Mesendoderm (in vitro differentiated cells): ENCODE measurements around the gene TBC1D1.

ENCODE experiments used
- DNase-seq: peaks from one replicate; pipeline ENCODE4 v3.0.0; 2013
- H2AK5ac ChIP-seq: 2 replicates; pipeline ENCODE4 v1.6.1; 2013; ENCODE audit warnings: low read length, inconsistent platforms
- H2BK120ac ChIP-seq: 2 replicates; pipeline ENCODE4 v1.6.1; 2013; ENCODE audit warnings: low read depth, mild to moderate bottlenecking, low read length, moderate library complexity, mixed read lengths
- H2BK15ac ChIP-seq: replicated peaks from 2 replicates; pipeline ENCODE4 v1.6.1; 2013; ENCODE audit warnings: low read depth, mild to moderate bottlenecking, moderate library complexity
- H2BK5ac ChIP-seq: 2 replicates; pipeline ENCODE4 v1.6.1; 2013; ENCODE audit warnings: low read length, inconsistent platforms
- H3K18ac ChIP-seq: 2 replicates; pipeline ENCODE4 v1.6.1; 2013; ENCODE audit warnings: mild to moderate bottlenecking, low read length, mixed read lengths
- H3K23ac ChIP-seq: one replicate; pipeline ENCODE4 v1.6.1; 2013; ENCODE audit warnings: low read length
- H3K27ac ChIP-seq: 2 replicates; pipeline ENCODE4 v1.5.1; 2013; ENCODE audit warnings: low read depth, mild to moderate bottlenecking, inconsistent platforms, low read length, moderate library complexity
- H3K27me3 ChIP-seq: 2 replicates; pipeline ENCODE4 v1.6.1; 2013; ENCODE audit warnings: low read length, control low read depth, mild to moderate bottlenecking, inconsistent platforms; ENCODE audit not compliant: insufficient read depth, poor library complexity
- H3K36me3 ChIP-seq: 2 replicates; pipeline ENCODE4 v1.6.1; 2013; ENCODE audit warnings: low read length, inconsistent platforms; ENCODE audit not compliant: control insufficient read depth, insufficient read depth
- H3K4ac ChIP-seq: one replicate; pipeline ENCODE4 v1.6.1; 2013; ENCODE audit warnings: low read depth, mild to moderate bottlenecking, low read length, moderate library complexity
- H3K4me1 ChIP-seq: 2 replicates; pipeline ENCODE4 v1.6.1; 2013; ENCODE audit warnings: low read depth, low read length, inconsistent platforms; ENCODE audit not compliant: control insufficient read depth
- H3K4me2 ChIP-seq: 2 replicates; pipeline ENCODE4 v1.6.1; 2013; ENCODE audit warnings: low read length
- H3K4me3 ChIP-seq: 2 replicates; pipeline ENCODE4 v1.5.1; 2013; ENCODE audit warnings: mild to moderate bottlenecking, low read length
- H3K56ac ChIP-seq: one replicate; pipeline ENCODE4 v1.6.1; 2013; ENCODE audit warnings: low read length
- H3K79me1 ChIP-seq: 2 replicates; pipeline ENCODE4 v1.6.1; 2013; ENCODE audit warnings: low read length, inconsistent platforms
- H3K79me2 ChIP-seq: 2 replicates; pipeline ENCODE4 v1.6.1; 2013; ENCODE audit warnings: mild to moderate bottlenecking, low read length; ENCODE audit not compliant: control insufficient read depth, insufficient read depth
- H3K9ac ChIP-seq: 2 replicates; pipeline ENCODE4 v1.6.1; 2013; ENCODE audit warnings: low read length, inconsistent platforms
- H4K5ac ChIP-seq: one replicate; pipeline ENCODE4 v1.6.1; 2013; ENCODE audit warnings: low read length
- H4K8ac ChIP-seq: one replicate; pipeline ENCODE4 v1.6.1; 2013; ENCODE audit warnings: low read depth, mild to moderate bottlenecking, control low read depth, low read length, moderate library complexity
- WGBS: extraction: QIAGEN DNeasy Blood & Tissue Kit; methylation state at CpG from one replicate; pipeline ENCODE4 v1.1.7; 2013; ENCODE audit warnings: low lambda C conversion rate, missing lambda C conversion rate; ENCODE audit not compliant: insufficient coverage; ENCODE audit errors: extremely low coverage; 5-methylcytosine and 5-hydroxymethylcytosine counted together

The TBC1D1 gene

GRCh38 chr4:37976507-37976906 lies 85.6 kb downstream of the TBC1D1 start:
- H2BK5ac ChIP-seq: no peak overlapping the region
- no peak overlapping the region for H2BK120ac ChIP-seq
- no peak for DNase-seq
- H3K79me2 ChIP-seq: peaks cover 19% of the 10 kb centered on the region
- no peak overlapping the region for H2AK5ac ChIP-seq
- no peak overlapping the region for H2BK15ac ChIP-seq
- H4K8ac ChIP-seq: peak overlapping the region; percentile 95
- peak overlapping the region; percentile 69 for H3K56ac ChIP-seq
- H3K4me1 ChIP-seq: peaks cover 3% of the 10 kb centered on the region
- WGBS: no CpG with 5 or more reads among the region's 3 CpGs
- peak overlapping the region; percentile 48 for H3K4me2 ChIP-seq
- H4K5ac ChIP-seq: peak overlapping the region; percentile 75
- peaks cover 3% of the 10 kb centered on the region for H3K79me1 ChIP-seq
- H3K23ac ChIP-seq: no peak overlapping the region
- H3K9ac ChIP-seq: peak overlapping the region; percentile 62
- H3K4me3 ChIP-seq: no peak overlapping the region
- peak overlapping the region; percentile 98 for H3K18ac ChIP-seq
- peak overlapping the region; percentile 73 for H3K27ac ChIP-seq
- no peaks in the 10 kb centered on the region for H3K27me3 ChIP-seq
- H3K4ac ChIP-seq: no peak overlapping the region
- no peaks in the 10 kb centered on the region for H3K36me3 ChIP-seq

DNA sequence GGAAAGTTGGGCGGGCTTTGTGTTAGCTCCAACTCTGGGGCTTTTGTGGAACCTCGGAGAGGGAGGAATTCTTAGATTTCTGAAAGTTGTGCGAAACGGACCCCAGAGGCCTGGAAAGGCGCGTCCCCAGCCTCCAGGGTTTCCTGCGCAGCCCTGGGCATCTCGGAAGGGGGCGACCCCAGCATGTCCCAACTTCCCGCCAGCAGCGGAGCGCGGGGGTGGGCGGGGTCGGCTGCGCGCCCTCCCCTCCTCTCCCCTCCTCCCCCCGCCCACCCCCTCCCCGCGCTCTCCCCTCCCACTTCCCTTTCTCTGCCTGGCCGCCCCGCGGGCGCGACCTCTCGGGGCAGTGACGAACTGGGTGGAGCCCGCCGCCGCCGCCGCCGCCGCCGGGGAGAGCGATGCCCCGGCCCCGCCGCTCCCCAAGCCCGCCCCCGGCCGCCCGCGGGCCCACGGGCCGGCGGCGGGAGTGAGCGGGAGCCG lies 86.1 kb downstream of the TBC1D1 start:
- peaks cover 8% of the 10 kb centered on the region for H3K4me1 ChIP-seq
- H3K27me3 ChIP-seq: no peaks in the 10 kb centered on the region
- H3K36me3 ChIP-seq: no peaks in the 10 kb centered on the region
- peak overlapping the region; percentile 25 for H2BK15ac ChIP-seq
- no CpG with 5 or more reads among the region's 50 CpGs for WGBS
- peak overlapping the region; percentile 76 for H3K9ac ChIP-seq
- peak overlapping the region; percentile 77 for H3K4ac ChIP-seq
- peak overlapping the region; percentile 87 for H3K27ac ChIP-seq
- H2BK5ac ChIP-seq: no peak overlapping the region
- peaks cover 23% of the 10 kb centered on the region for H3K79me2 ChIP-seq
- H2BK120ac ChIP-seq: peak overlapping the region; percentile 54
- H2AK5ac ChIP-seq: no peak overlapping the region
- H3K4me3 ChIP-seq: peak overlapping the region; percentile 52
- H3K23ac ChIP-seq: no peak overlapping the region
- peak; percentile 92 for DNase-seq
- peak overlapping the region; percentile 95 for H4K8ac ChIP-seq
- H3K4me2 ChIP-seq: peak overlapping the region; percentile 48
- H3K79me1 ChIP-seq: peaks cover 6% of the 10 kb centered on the region
- H3K18ac ChIP-seq: peak overlapping the region; percentile 98
- peak overlapping the region; percentile 87 for H3K56ac ChIP-seq
- peak overlapping the region; percentile 75 for H4K5ac ChIP-seq

- H3K79me2 ChIP-seq: peaks cover 27% of the 10 kb centered on the region
- H2BK15ac ChIP-seq: peak overlapping the region; percentile 25
- H2BK5ac ChIP-seq: no peak overlapping the region
- peaks cover 9% of the 10 kb centered on the region for H3K4me1 ChIP-seq
- peak overlapping the region; percentile 52 for H3K4me3 ChIP-seq
- peak overlapping the region; percentile 64 for H3K4me2 ChIP-seq
- H3K27ac ChIP-seq: peak overlapping the region; percentile 87
- WGBS: no CpG with 5 or more reads among the region's 74 CpGs
- peak overlapping the region; percentile 77 for H3K4ac ChIP-seq
- H3K18ac ChIP-seq: peak overlapping the region; percentile 77
- DNase-seq: peak; percentile 61
- no peak overlapping the region for H3K23ac ChIP-seq
- peak overlapping the region; percentile 87 for H3K56ac ChIP-seq
- H3K27me3 ChIP-seq: no peaks in the 10 kb centered on the region
- peak overlapping the region; percentile 54 for H2BK120ac ChIP-seq
- no peak overlapping the region for H4K5ac ChIP-seq
- H3K79me1 ChIP-seq: peaks cover 6% of the 10 kb centered on the region
- peak overlapping the region; percentile 76 for H3K9ac ChIP-seq
- H2AK5ac ChIP-seq: no peak overlapping the region
- H3K36me3 ChIP-seq: no peaks in the 10 kb centered on the region
- peak overlapping the region; percentile 88 for H4K8ac ChIP-seq
Observed at GRCh38 chr4:37977471-37978247, 86.8 kb downstream of the TBC1D1 start.

DNA sequence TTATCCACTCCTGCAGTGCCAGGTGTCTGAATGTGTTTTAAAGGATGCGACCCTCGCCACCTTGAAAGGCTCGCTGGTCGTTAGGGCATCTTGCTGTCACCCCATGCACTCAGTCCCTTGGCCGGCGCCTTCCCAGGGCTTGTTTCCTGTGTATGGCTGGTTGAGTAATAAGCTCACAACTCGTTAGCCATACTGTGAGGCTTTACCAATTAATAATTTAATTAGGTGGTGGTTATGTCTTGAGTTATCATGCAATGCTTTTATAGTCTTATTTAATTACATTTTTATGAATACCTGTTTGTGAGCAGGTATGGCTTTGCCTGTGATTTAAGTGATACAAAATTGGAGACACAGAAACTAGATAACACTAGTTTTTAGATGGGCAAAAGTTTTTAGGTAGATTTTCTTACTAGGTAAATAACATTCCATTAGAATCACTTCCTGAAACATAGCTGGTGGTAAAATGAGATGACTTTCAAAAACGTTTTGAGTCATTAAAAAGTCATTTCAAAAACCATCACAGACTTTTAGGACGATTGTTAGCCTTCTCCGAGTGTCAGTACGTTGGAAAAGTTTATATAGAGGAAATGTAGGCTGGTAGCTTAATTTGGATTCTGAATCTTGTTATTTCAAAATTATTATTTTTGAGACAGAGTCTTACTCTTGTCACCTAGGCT lies 87.5 kb downstream of the TBC1D1 start:
- H3K79me2 ChIP-seq: peaks cover 32% of the 10 kb centered on the region
- H2BK5ac ChIP-seq: no peak overlapping the region
- peaks cover 8% of the 10 kb centered on the region for H3K79me1 ChIP-seq
- H3K4ac ChIP-seq: no peak overlapping the region
- H3K23ac ChIP-seq: no peak overlapping the region
- WGBS: no CpG with 5 or more reads among the region's 11 CpGs
- H3K27ac ChIP-seq: peak overlapping the region; percentile 6
- H3K56ac ChIP-seq: peak overlapping the region; percentile 87
- H3K4me3 ChIP-seq: peak overlapping the region; percentile 52
- H2BK120ac ChIP-seq: no peak overlapping the region
- H2BK15ac ChIP-seq: no peak overlapping the region
- H3K4me2 ChIP-seq: peak overlapping the region; percentile 64
- DNase-seq: peak; percentile 55
- no peaks in the 10 kb centered on the region for H3K36me3 ChIP-seq
- H3K18ac ChIP-seq: peak overlapping the region; percentile 77
- no peak overlapping the region for H4K5ac ChIP-seq
- no peak overlapping the region for H2AK5ac ChIP-seq
- peak overlapping the region; percentile 76 for H3K9ac ChIP-seq
- no peak overlapping the region for H4K8ac ChIP-seq
- H3K4me1 ChIP-seq: peaks cover 9% of the 10 kb centered on the region
- no peaks in the 10 kb centered on the region for H3K27me3 ChIP-seq

GRCh38 chr4:37980246-37980645 lies 89.4 kb downstream of the TBC1D1 start:
- Histone ChIP-seq H2AK5ac (no peak overlapping the region), H4K5ac (no peak overlapping the region), H3K18ac (no peak overlapping the region), H3K9ac (no peak overlapping the region), H2BK15ac (no peak overlapping the region), H3K79me1 (peaks cover 8% of the 10 kb centered on the region), H3K27me3 (no peaks in the 10 kb centered on the region), H4K8ac (no peak overlapping the region), H3K56ac (no peak overlapping the region), H3K79me2 (peaks cover 43% of the 10 kb centered on the region), H3K36me3 (no peaks in the 10 kb centered on the region), H3K27ac (no peak overlapping the region), H3K4me2 (no peak overlapping the region), H3K4me3 (no peak overlapping the region), H3K4ac (no peak overlapping the region), H3K23ac (no peak overlapping the region), H2BK120ac (no peak overlapping the region), H2BK5ac (no peak overlapping the region), H3K4me1 (peaks cover 9% of the 10 kb centered on the region)
- DNase-seq: no peak
- WGBS: no CpG with 5 or more reads among the region's 1 CpG
